Lung microvascular endothelial cell (primary cell): ENCODE measurements around the gene CTBP2. TPM values are rescaled to one million over a fixed set of nuclear protein-coding genes. Genes with fewer than 3 reads are reported as not detected.
A peak's percentile ranks its signal among the peaks of the same experiment; 100 is the strongest.

Source experiments
- DNase-seq, 2 donors: peaks; one replicate each; pipeline versions ENCODE4 v3.0.0 to v3.0.0-alpha.2; 2010; ENCODE audit warnings: low read depth in 2 of 2
- total RNA-seq: library from RNA; depleted of rRNA; stranded (reverse); fragments of >200 nt; gene quantifications from 2 replicates; pipeline ENCODE4 v1.2.1, GENCODE V29; 2014

The CTBP2 gene
- total RNA-seq, 1 donor from 2014 or later, result 79.6 TPM

DNA sequence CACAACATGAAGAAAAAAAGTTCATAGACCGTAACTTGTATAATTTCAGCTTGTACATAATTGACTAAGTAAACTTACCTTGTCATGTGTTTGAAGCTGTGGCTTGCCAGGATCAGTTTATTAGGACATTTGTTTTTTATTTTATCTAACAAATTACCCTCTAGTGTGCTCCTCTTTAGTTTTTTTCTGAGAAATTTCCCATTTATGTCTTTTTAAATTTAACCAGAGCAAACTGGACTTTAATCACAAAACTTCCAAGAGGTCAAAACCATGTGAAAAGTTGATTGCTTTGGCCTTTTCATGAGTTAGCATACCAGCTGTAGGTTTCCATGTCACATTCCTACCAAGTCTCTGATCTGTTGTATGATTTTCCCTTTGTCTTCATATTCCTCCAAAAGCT lies 176.0 kb downstream of the CTBP2 start:
- DNase-seq, result no peak

DNA sequence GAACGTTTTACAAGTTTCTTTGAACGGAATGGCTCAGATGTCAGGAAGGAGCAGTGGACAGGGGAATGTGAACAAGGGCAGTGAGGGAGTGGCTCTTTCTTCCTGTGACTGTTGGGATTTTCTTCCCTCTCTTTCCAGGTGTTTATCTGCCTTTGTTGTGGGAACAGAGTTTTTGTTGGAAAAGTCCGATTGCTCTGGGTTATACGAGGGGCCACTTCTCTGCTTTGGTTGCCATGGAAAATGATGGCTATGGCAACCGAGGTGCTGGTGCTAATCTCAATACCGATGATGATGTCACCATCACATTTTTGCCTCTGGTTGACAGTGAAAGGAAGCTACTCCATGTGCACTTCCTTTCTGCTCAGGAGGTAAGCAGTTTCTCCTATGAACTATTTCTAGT lies 177.0 kb downstream of the CTBP2 start:
- DNase-seq, result peak; percentile 87 to 95

- DNase-seq, result no peak
Observed at GRCh38 chr10:124978376-124978725, 182.0 kb downstream of the CTBP2 start.

GRCh38 chr10:124977648-124978375 lies 182.6 kb downstream of the CTBP2 start:
- DNase-seq, result no peak

DNA sequence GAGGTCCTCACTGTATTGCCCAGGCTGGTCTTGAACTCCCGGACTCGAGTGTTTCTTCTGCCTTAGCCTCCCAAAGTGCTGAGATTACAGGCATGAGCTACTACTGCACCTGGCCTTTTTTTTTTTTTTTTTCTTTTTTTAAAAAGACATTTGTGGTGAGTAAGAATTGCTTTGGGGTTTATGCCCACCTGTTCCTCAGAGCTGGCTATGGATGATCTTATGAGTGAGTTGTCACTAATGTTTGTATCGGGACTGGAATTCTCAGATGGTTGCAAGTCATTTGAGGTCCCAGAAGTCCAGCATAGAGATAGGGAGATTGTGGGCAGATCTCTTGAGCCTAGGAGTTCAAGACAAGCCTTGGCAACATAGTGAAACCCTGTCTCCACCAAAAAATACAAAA lies 183.2 kb downstream of the CTBP2 start:
- no peak for DNase-seq

- peak; percentile 31 to 78 for DNase-seq
Observed at GRCh38 chr10:124975977-124976514, 184.3 kb downstream of the CTBP2 start.

DNA sequence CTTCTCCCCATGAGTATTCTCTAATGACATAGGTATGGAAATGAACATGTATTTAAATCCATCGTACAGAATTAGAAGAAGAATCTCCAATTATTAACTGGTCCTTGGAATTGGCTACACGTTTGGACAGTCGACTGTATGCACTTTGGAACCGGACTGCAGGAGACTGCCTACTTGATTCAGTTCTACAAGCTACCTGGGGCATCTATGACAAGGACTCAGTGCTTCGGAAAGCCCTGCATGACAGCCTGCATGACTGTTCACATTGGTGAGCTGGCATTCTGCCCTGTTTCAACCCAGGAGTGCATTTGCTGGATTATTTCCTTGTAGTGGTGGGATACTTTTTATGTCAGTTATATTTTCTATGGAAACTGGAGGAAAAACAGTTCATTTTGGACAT lies 186.2 kb downstream of the CTBP2 start:
- no peak for DNase-seq

DNA sequence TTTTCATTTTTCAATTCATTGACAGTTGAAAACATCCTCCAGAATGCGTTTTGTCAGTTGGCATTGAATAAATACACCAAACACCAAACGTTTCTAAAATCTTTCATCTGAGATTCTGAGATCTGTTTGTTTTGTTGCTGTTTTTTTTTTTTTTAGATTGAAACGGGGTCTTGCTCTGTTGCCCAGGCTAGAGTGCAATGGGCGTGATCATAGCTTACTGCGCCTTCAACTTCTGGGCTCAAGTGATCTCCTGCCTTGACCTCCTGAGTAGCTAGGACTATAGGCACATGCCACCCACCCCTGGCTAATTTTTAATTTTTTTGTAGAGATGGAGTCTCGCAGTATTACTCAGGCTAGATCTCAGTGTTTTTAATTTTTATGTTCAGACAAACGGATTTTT lies 187.7 kb downstream of the CTBP2 start:
- DNase-seq, result no peak

DNA sequence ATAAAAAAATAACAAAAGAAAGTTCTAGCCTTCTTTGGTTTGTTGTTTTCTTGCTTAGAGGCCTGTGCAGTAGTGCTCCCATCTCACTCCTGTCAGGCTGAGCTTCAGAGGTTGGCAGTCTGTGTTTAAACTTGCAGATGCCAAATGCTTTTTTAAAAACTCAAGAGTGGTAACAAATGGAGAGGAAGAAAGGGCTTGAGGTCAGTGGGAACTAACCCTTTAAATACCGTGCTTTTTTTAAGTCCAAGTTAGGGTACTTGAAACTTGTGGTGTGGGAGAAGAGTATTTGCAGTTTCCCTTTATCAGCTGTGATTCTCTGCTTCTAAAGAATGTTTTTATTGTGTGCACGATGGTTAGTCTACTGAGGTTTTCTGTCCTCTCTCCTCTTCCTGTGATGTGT lies 189.1 kb downstream of the CTBP2 start:
- no peak for DNase-seq

GRCh38 chr10:124967255-124967654 lies 193.1 kb downstream of the CTBP2 start:
- no peak for DNase-seq

- DNase-seq, result no peak
Observed at GRCh38 chr10:124966008-124966407, 194.4 kb downstream of the CTBP2 start.

DNA sequence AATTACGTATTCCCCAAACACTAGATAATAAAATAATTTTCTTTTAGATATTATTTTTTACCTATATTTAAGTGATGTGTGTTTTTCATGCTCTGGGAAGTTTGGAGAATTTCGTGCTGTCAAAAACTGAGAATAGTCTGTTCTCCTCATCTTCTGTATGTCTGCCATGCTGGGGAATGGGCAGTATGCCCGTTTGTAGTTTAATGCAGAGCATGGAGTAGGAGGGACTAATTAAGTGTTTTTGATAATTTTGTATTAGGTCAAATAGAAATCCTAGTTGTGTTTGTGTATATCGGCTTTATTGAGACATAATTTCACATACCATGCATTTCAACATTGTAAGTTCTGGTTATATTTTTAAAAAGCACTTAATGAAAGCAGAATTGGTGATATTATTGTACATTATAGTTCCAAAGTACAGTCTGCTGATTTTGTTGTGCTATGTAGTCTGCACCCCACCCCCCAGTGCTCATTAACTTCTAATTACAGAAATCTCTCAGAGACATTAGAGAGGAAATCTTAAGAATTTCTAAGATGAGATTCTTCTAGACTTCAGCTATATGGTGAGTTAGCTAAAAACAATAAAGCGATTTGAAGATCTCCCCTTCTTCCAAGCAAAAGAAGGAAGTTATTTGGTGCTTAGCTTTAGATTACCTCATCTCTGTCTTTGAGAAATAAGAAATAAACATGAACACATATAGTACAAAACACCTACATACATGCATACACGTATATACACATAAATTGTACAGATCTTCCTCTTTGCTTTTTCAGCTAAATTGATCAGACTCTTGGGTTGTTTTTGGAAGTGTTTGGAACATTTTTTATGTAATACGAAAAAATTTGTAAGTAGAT lies 196.3 kb downstream of the CTBP2 start:
- DNase-seq, result no peak

GRCh38 chr10:124962421-124962820 lies 197.9 kb downstream of the CTBP2 start:
- DNase-seq, result no peak

- no peak for DNase-seq
Observed at GRCh38 chr10:124961248-124961570, 199.2 kb downstream of the CTBP2 start.

DNA sequence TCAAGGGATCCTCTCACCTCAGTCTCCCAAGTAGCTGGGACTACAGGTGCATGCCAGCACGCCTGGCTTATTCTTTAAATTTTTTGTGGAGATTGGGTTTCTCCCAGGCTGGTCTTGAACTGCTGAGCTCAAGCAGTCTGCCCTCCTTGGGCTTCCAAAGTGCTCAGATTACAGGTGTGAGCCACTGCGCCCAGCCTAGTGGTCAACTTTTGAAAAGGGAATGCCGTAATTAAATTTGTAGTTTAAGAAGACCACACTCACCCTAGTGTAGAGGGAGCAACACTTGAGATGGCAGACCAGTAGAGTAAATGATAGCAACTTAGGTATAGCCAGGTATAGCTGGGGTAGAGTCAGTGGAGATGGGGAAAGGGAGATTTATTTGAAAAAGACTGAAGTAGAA lies 200.8 kb downstream of the CTBP2 start:
- DNase-seq, result no peak

DNA sequence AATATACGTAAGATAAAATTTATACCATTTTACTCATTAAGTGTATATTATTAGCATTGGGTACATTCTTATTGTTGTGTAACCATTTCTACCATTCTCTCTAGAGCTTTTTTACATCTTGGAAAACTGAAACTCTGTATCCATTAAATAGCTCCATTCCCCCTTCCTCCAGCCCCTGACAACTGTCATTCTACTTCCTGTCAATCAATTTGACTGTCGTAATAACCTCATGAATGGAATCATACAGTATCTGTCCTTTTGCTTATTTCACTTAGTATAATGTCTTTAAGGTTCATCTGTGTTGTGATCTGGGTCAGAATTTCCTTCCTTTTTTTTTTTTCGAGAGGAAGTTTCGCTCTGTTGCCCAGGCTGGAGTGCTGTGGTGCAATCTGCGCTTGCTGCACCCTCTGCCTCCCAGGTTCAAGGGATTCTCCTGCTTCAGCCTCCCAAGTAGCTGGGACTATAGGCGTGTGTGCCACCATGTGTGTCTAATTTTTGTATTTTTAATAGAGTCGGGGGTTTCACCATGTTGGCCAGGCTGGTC lies 202.9 kb downstream of the CTBP2 start:
- no peak for DNase-seq

DNA sequence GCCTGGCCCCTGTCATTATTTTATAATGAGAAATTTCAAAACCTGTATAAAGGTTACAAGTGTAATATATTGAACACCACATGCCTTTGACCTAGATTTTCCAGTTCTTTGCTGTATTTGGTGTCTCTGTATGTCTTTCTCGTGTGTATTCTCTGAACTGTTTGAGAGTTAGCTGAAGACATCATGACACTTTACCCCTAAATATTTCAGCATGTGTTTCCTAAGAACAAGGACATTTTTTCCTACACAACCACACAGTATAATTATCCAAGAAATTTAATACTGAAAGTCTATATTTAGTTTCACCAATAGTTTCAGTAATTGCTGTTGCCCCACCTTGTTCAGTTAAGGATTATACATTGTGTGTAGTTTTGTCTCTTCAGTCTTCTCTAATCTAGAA lies 203.6 kb downstream of the CTBP2 start:
- DNase-seq, result no peak

GRCh38 chr10:124955868-124956267 lies 204.5 kb downstream of the CTBP2 start:
- DNase-seq, result no peak

DNA sequence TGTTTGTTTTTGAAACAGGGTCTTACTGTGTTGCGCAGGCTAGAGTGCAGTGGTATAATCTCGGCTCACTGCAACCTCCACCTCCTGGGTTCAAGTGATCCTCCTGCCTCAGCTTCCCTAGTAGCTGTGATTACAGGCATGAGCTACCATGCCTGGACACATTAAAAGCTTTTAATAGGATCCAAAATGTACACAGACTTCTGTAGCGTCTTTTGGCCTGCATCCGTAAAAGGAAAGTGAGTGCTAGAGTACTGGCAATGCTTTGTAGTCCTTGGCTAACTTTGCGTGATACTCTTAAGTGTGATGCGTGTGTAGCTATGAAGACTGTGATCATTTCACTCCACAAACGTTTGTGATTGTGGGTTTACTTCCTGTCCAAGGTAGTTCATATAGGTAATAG lies 205.1 kb downstream of the CTBP2 start:
- no peak for DNase-seq

GRCh38 chr10:124953421-124953820 lies 206.9 kb downstream of the CTBP2 start:
- no peak for DNase-seq

DNA sequence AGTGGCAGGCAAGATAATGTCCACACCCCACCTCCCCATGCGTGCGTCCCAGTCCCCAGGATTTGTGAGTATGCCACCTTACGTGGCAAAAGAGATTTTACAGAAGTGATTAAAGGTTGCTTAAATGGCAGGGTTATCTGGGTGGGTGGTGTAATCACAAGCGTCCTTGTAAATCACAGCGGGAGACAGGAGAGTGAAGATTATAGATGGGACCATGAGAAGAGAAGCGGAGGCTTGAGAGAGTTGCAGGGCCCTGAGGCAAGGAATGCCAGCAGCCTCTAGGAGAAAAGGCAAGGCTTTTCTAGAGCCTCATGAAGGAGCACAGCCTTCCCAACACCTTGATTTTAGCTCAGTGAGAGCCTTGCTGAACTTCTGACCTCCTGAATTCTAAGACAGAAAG lies 208.2 kb downstream of the CTBP2 start:
- DNase-seq, result no peak

GRCh38 chr10:124949543-124949942 lies 210.8 kb downstream of the CTBP2 start:
- DNase-seq, result no peak

DNA sequence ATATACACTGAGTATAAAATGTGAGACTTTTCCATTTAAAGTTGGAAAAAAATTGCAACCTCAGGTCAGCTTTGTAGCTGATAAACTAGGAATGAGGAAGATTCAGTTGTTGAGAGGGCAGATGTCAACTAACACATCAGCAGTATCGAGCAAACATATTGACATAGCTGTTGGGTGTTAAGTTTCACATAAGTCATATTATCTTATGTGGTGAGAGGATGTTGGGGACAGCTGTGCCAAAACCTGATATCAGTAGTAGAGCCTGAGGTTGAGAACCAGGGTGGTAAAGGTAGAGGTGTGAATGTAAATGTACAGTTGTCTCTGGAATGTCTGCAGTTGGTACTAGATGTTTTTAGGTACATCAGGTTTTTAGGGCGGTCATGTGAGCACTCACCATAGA lies 213.4 kb downstream of the CTBP2 start:
- peak in 1 of 2 donors; percentile 69 for DNase-seq
